DOHH2 (cell line): ENCODE results near the gene BRAF.
A peak's percentile ranks its signal among the peaks of the same experiment; 100 is the strongest.

ENCODE experiments used
- H3F3A ChIP-seq: fragments of 200-600 bp; sonication (generic), shearing (Covaris generic); 2 replicates; pipeline ENCODE4 v1.6.0; 2016; ENCODE audit warnings: antibody characterized with exemption, mild to moderate bottlenecking; ENCODE audit not compliant: control insufficient read depth, insufficient read depth
- H3K27ac ChIP-seq: fragments of 200-600 bp; sonication (generic); 2 replicates; pipeline ENCODE4 v1.5.1; 2014; ENCODE audit warnings: low read depth, mild to moderate bottlenecking, low read length, moderate library complexity
- H3K27me3 ChIP-seq: fragments of 200-600 bp; sonication (generic); 2 replicates; pipeline ENCODE4 v1.6.1; 2014; ENCODE audit warnings: mild to moderate bottlenecking, low read length, mixed read lengths; ENCODE audit not compliant: control insufficient read depth
- H3K36me3 ChIP-seq: fragments of 200-600 bp; sonication (generic); 2 replicates; pipeline ENCODE4 v1.6.1; 2014; ENCODE audit warnings: mild to moderate bottlenecking, low read length, moderate library complexity, mixed read lengths; ENCODE audit not compliant: control insufficient read depth
- H3K4me1 ChIP-seq: fragments of 200-600 bp; sonication (generic); 2 replicates; pipeline ENCODE4 v1.6.1; 2014; ENCODE audit warnings: mild to moderate bottlenecking, low read length, mixed read lengths; ENCODE audit not compliant: control insufficient read depth
- H3K4me2 ChIP-seq: fragments of 200-600 bp; sonication (generic); 2 replicates; pipeline ENCODE4 v1.6.0; 2014; ENCODE audit warnings: mild to moderate bottlenecking, low read length, moderate library complexity
- H3K4me3 ChIP-seq: fragments of 200-600 bp; sonication (generic); 2 replicates; pipeline ENCODE4 v1.5.1; 2014; ENCODE audit warnings: mild to moderate bottlenecking, low read length, mixed read lengths
- H3K79me2 ChIP-seq: fragments of 200-600 bp; sonication (generic); 2 replicates; pipeline ENCODE4 v1.6.1; 2014; ENCODE audit warnings: mild to moderate bottlenecking, low read length, mixed read lengths; ENCODE audit not compliant: control insufficient read depth
- H3K9me2 ChIP-seq: fragments of 200-600 bp; sonication (generic); replicated peaks from 2 replicates; pipeline ENCODE4 v1.6.1; 2014; ENCODE audit warnings: mild to moderate bottlenecking, low read length, mixed read lengths; ENCODE audit not compliant: control insufficient read depth
- H3K9me3 ChIP-seq: fragments of 200-600 bp; sonication (generic); 2 replicates; pipeline ENCODE4 v1.6.1; 2014; ENCODE audit warnings: antibody characterized with exemption, low read length, mixed read lengths; ENCODE audit not compliant: control insufficient read depth, insufficient read depth
- H4K20me1 ChIP-seq: fragments of 200-600 bp; sonication (generic); 2 replicates; pipeline ENCODE4 v1.6.0; 2014; ENCODE audit warnings: low read depth, mild to moderate bottlenecking, antibody characterized with exemption, low read length, moderate library complexity; ENCODE audit not compliant: control insufficient read depth, insufficient read depth
- CTCF ChIP-seq: fragments of 200-600 bp; sonication (generic); IDR thresholded peaks from one replicate; pipeline ENCODE4 v1.5.1; 2014; ENCODE audit warnings: antibody characterized with exemption, mild to moderate bottlenecking, low read depth, low read length; ENCODE audit not compliant: poor library complexity, severe bottlenecking
- EZH2phosphoT487 ChIP-seq: fragments of 200-600 bp; sonication (generic); IDR thresholded peaks from 2 replicates; pipeline ENCODE4 v1.6.1; 2017; ENCODE audit warnings: borderline replicate concordance, mild to moderate bottlenecking, antibody characterized with exemption, low read length, moderate library complexity, mixed read lengths

Gene BRAF

DNA sequence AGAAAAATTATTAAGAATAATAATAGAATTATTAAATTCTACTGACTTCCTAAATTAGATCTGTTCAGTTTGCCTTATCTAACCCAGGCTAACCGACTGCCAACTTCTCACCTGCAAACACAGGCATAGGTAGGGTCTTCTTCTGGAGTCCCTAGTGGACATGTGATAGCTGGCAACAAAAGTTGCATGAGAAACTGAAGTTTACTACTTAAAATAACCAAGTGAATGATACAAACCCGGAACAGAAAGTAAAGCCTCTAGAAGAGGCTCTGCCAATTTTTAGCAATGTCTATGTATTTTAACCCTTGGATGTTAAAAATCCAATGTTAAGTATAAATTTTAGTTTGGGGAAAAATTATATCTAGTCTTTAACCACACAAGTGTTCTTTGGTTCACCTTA is 190.6 kb downstream of the BRAF start:
- H3K27me3 ChIP-seq: no peaks in the 10 kb centered on the region
- peaks cover 8% of the 10 kb centered on the region for H3K36me3 ChIP-seq
- H4K20me1 ChIP-seq: no peaks in the 10 kb centered on the region
- H3K9me2 ChIP-seq: no peaks in the 10 kb centered on the region
- no peaks in the 10 kb centered on the region for H3K9me3 ChIP-seq
- H3F3A ChIP-seq: peaks cover 6% of the 10 kb centered on the region; the same call in 1 of the 2 replicates
- H3K27ac ChIP-seq: no peak overlapping the region
- TF ChIP-seq CTCF (no peak), EZH2phosphoT487 (no peak)
- H3K4me2 ChIP-seq: no peak overlapping the region
- no peaks in the 10 kb centered on the region for H3K79me2 ChIP-seq
- H3K4me3 ChIP-seq: no peak overlapping the region
- H3K4me1 ChIP-seq: peaks cover 9% of the 10 kb centered on the region

DNA sequence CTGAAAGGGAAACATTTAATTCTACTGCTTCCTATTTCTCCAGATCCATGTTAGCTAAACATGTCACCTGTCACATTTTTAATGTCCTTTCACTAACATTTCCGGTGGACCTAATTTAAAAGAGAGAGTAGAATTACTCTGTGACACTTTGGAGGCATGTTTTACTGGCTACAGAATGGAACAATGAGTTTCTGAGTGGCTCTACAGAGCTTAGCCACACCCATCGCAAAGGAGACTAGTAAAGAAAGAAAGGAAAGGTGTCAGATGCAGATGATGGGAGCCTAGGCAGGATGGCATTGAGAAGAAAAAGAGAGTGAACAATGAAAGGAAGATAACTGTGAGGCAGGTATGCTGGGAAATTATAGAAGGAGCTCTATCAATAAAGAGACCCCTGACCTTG is 192.3 kb downstream of the BRAF start:
- Histone ChIP-seq H3K79me2 (no peaks in the 10 kb centered on the region), H3K9me3 (no peaks in the 10 kb centered on the region), H3K4me3 (no peak overlapping the region), H3K4me2 (no peak overlapping the region), H3K9me2 (no peaks in the 10 kb centered on the region), H4K20me1 (no peaks in the 10 kb centered on the region), H3K27ac (no peak overlapping the region), H3K36me3 (no peaks in the 10 kb centered on the region), H3K4me1 (peaks cover 9% of the 10 kb centered on the region), H3F3A (peaks cover 6% of the 10 kb centered on the region; the same call in 1 of the 2 replicates), H3K27me3 (no peaks in the 10 kb centered on the region)
- TF ChIP-seq EZH2phosphoT487 (no peak), CTCF (no peak)

DNA sequence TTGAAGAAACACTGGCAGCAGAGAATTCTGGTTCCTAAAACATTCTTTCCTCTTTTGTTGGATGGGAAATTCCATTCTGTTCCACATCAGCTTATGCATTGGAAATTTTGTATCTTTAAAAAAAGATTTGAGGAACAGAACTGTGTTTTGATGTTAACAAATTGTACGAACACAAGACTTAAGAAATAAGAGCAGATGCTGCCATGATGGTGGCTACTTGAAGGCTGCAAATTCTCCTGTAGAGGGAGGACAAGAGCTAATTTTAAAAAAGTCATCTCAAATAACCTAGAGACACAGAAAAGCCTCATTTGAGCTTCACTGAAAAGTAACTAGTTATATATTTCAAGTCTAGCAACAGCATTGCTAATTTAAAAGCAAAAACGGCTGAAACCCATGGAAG is 198.4 kb downstream of the BRAF start:
- Histone ChIP-seq H3K9me2 (no peaks in the 10 kb centered on the region), H3K27me3 (no peaks in the 10 kb centered on the region), H3F3A (peaks cover 6% of the 10 kb centered on the region; the same call in 1 of the 2 replicates), H3K4me2 (no peak overlapping the region), H3K27ac (no peak overlapping the region), H3K36me3 (peaks cover 8% of the 10 kb centered on the region; the same call in 1 of the 2 replicates), H4K20me1 (no peaks in the 10 kb centered on the region), H3K4me1 (no peaks in the 10 kb centered on the region), H3K79me2 (no peaks in the 10 kb centered on the region), H3K4me3 (no peak overlapping the region), H3K9me3 (no peaks in the 10 kb centered on the region)
- TF ChIP-seq EZH2phosphoT487 (no peak), CTCF (peak; percentile 51)
